Natural killer cell treated with Interleukin-12 subunit alpha and Interleukin-12 subunit beta and Interleukin-15 and Interleukin-18, amount 100 ng/mL, for 72 hours (primary cell): Measurements from ENCODE around the gene NEDD4L. TPM values are rescaled to one million over a fixed set of nuclear protein-coding genes. Genes with fewer than 3 reads are reported as not detected.

Source experiments
- ATAC-seq, 2 donors: fragments of 150-1000 bp; cut with Tn5 transposase in 1 of 2; sonication (Bioruptor Pico), chemical (Tn5 transposase) in 1 of 2; 2 replicates each; pipeline ENCODE4 v1.10.0; 2021
- DNase-seq: peaks from one replicate; pipeline ENCODE4 v3.0.0; 2022; ENCODE audit warnings: low spot score
- H3K27ac Mint-ChIP-seq, 2 donors: 1 replicate in 1 of 2; 2 replicates in 1 of 2; pipeline ENCODE4 v1.8.0; 2022; ENCODE audit warnings: mixed read lengths in 2 of 2, mild to moderate bottlenecking in 1 of 2, moderate library complexity in 1 of 2
- H3K27me3 Mint-ChIP-seq, 2 donors: 1 replicate in 1 of 2; 2 replicates in 1 of 2; pipeline ENCODE4 v1.8.0; 2022; ENCODE audit warnings: mixed read lengths in 2 of 2
- H3K36me3 Mint-ChIP-seq: one replicate; pipeline ENCODE4 v1.8.0; 2022; ENCODE audit warnings: mixed read lengths
- H3K4me1 Mint-ChIP-seq, 2 donors: 1 replicate in 1 of 2; 2 replicates in 1 of 2; pipeline ENCODE4 v1.8.0; 2022; ENCODE audit warnings: low read depth in 2 of 2, mixed read lengths in 2 of 2, mild to moderate bottlenecking in 1 of 2
- H3K4me3 Mint-ChIP-seq: one replicate; pipeline ENCODE4 v1.8.0; 2022; ENCODE audit warnings: mixed read lengths
- H3K9me3 Mint-ChIP-seq: 2 replicates; pipeline ENCODE4 v1.8.0; 2022; ENCODE audit warnings: mixed read lengths
- total RNA-seq, 2 donors: library from RNA; stranded (reverse); gene quantifications; one replicate each; pipeline ENCODE4 v1.2.3, GENCODE V29; 2022

NEDD4L gene
- total RNA-seq, 2 donors from 2014 or later: 8.6 to 16.5 TPM

DNA sequence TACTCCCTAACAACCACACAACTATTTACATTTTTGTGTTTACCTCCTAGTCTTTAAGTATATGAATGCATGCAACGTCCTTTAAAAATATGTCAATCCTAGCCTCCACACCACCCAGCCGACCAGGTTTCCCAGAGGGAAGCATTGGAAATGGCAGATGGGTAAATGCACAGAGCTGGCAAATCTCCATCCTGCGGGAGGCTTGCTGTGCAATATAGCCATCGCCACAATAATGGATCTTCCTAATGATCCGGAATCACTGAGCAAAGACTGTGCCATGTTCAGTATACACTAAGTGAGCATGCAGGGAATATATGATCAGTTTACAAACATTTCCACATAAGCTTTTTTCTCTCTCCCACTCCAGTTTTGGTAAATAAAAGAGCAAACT lies 131.8 kb downstream of the NEDD4L start:
- H3K4me3 Mint-ChIP-seq: no peak overlapping the region
- peaks cover 0 to 2% of the 10 kb centered on the region in 2 donors for H3K27me3 Mint-ChIP-seq
- no peak overlapping the region for H3K27ac Mint-ChIP-seq
- no peaks in the 10 kb centered on the region for H3K36me3 Mint-ChIP-seq
- DNase-seq (no peak), ATAC-seq (no peak)
- H3K9me3 Mint-ChIP-seq: no peaks in the 10 kb centered on the region
- no peaks in the 10 kb centered on the region for H3K4me1 Mint-ChIP-seq

DNA sequence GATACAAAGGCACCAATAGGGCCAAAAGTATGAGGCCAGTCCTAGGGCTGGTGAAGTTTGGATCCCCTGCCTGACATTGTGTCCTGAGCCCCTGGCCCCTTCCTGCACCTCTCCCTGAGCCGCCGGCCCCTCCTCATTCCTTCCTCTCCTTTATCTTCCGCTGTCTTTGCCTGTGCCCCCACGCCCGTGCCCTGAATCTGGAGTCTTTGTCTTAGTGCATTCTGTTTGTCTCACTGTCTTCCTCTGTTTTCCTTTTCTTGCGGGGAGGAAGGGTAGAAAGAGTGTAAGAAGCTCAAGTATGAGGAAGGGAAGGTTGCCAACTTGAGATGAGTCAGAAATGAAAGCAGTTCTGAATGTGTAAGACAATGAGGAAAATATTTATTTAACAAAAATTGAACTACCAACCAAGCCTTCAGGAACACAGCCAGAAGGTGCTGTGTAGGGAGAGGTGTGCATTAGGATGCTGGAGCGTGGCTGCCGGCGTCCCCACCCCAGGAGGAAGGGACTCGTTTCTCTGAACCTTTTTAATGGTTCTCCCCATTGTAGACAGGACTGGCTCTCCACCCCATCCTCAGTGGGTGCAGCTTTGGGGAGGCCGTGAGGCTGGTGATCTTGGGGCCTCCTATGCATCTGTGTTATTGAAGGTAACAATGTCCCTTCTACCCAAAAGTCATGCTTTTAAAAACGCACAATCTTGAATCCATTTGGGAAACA lies 133.1 kb downstream of the NEDD4L start:
- no peaks in the 10 kb centered on the region for H3K36me3 Mint-ChIP-seq
- H3K4me1 Mint-ChIP-seq: no peaks in the 10 kb centered on the region
- DNase-seq: no peak
- no peak for ATAC-seq
- H3K9me3 Mint-ChIP-seq: no peaks in the 10 kb centered on the region
- peaks cover 0 to 2% of the 10 kb centered on the region in 2 donors for H3K27me3 Mint-ChIP-seq
- no peak overlapping the region for H3K4me3 Mint-ChIP-seq
- no peak overlapping the region for H3K27ac Mint-ChIP-seq

DNA sequence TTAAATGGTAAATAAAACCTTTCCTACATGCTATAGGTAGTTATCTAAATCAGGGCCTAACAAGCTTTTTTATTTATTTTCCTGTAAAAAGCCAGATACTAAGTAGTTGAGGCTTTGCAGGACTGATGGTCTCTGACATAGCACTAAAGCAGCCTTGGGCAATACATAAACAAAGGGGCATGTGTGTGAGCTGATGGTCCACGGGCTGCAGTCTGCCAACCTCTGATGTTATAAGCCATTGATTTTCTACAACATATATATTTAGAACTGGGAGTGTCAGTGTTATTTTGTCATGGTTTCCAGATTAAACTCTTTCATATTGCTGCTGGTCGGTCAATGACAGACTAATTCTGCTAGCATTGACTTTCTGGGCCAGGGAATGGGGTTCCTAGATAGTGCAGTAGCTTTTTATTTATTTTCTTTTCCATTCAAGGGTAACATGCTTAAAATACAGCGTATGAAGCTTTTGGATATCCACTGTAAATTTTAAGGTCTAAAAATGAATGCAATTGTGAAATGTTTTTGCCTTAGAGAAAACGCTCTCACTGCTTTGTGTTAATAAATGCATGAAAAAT lies 134.0 kb downstream of the NEDD4L start:
- ATAC-seq: no peak

DNA sequence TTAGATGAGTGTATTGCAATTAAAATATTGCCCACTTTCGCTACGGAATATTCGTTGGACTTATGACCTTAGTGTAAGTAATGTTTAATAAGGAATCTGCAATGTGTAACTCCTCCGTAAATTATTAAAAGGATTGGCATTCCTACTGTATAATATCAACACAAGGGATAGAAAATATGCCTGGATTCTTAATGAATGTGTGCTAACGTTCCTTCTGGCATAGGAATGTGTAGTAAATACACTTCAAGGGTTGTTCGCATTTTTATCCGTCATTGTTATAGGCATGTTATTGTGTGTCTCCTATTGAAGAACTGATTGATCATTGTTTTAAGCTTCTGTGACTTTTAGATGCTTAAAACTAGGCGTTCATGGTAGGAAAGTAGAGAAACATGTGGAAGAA lies 134.5 kb downstream of the NEDD4L start:
- Mint-ChIP-seq H3K27ac (no peak overlapping the region), H3K9me3 (no peaks in the 10 kb centered on the region), H3K4me1 (no peaks in the 10 kb centered on the region), H3K4me3 (no peak overlapping the region), H3K36me3 (no peaks in the 10 kb centered on the region), H3K27me3 (peaks cover 0 to 2% of the 10 kb centered on the region in 2 donors)
- no peak for ATAC-seq
- no peak for DNase-seq

More for the DNA sequence above, 134.0 kb downstream of the NEDD4L start:
- peaks cover 0 to 2% of the 10 kb centered on the region in 2 donors for H3K27me3 Mint-ChIP-seq
- DNase-seq: no peak
- no peaks in the 10 kb centered on the region for H3K9me3 Mint-ChIP-seq
- no peak overlapping the region for H3K4me3 Mint-ChIP-seq
- no peaks in the 10 kb centered on the region for H3K36me3 Mint-ChIP-seq
- no peaks in the 10 kb centered on the region for H3K4me1 Mint-ChIP-seq
- no peak overlapping the region for H3K27ac Mint-ChIP-seq

GRCh38 chr18:58180172-58180571 lies 136.1 kb downstream of the NEDD4L start:
- peaks cover 0 to 2% of the 10 kb centered on the region in 2 donors for H3K27me3 Mint-ChIP-seq
- DNase-seq: no peak
- H3K4me3 Mint-ChIP-seq: no peak overlapping the region
- H3K9me3 Mint-ChIP-seq: no peaks in the 10 kb centered on the region
- H3K27ac Mint-ChIP-seq: no peak overlapping the region
- no peaks in the 10 kb centered on the region for H3K4me1 Mint-ChIP-seq
- no peaks in the 10 kb centered on the region for H3K36me3 Mint-ChIP-seq
- peak in 1 of 2 donors; percentile 29 for ATAC-seq

GRCh38 chr18:58180738-58181353 lies 136.8 kb downstream of the NEDD4L start:
- ATAC-seq (no peak), DNase-seq (no peak)
- Mint-ChIP-seq H3K27me3 (peaks cover 0 to 2% of the 10 kb centered on the region in 2 donors), H3K36me3 (no peaks in the 10 kb centered on the region), H3K4me1 (no peaks in the 10 kb centered on the region), H3K9me3 (no peaks in the 10 kb centered on the region), H3K4me3 (no peak overlapping the region), H3K27ac (no peak overlapping the region)

DNA sequence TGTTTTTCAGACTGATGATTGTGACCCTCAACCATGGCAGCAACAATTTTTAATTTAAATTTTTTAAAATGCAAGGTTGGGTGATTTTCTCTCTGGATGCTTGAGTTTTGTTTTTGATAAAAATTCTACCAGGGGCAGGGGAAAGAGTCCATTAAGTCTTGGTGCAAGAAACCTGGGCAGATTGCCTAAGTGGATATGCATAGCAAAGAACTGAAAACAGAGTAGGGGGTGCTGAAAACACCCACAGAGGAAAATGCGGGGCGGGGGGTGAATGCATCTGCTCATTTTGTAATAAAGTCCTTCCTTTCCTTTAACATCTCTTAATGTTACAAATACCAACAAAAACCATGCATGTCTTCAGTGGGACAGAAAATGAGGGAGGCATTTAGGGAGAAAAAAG lies 138.0 kb downstream of the NEDD4L start:
- H3K36me3 Mint-ChIP-seq: no peaks in the 10 kb centered on the region
- DNase-seq: no peak
- H3K27ac Mint-ChIP-seq: no peak overlapping the region
- H3K4me3 Mint-ChIP-seq: no peak overlapping the region
- no peaks in the 10 kb centered on the region for H3K4me1 Mint-ChIP-seq
- ATAC-seq: no peak
- no peaks in the 10 kb centered on the region for H3K9me3 Mint-ChIP-seq
- H3K27me3 Mint-ChIP-seq: peaks cover 0 to 2% of the 10 kb centered on the region in 2 donors

DNA sequence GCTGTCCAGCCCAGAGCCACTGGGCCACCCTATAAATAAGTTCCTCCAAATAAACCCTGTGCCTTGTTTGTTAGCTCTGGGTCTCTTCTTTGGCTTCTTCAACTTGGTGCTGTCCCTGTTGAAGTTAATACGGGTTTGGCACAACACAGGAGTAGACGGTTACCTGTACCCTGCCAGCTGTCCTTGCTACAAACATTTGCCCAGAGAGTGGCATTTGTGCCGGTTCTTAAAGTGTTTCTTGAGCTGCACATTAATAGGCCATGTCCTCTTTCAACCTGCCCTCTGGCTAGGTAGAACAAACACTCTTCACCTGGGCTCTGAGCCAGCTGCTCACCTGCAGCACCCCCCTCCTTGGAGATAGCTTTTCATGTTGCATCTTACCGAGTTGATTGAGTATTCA lies 139.2 kb downstream of the NEDD4L start:
- H3K4me1 Mint-ChIP-seq: no peaks in the 10 kb centered on the region
- ATAC-seq (no peak), DNase-seq (no peak)
- H3K9me3 Mint-ChIP-seq: no peaks in the 10 kb centered on the region
- H3K4me3 Mint-ChIP-seq: no peak overlapping the region
- H3K27me3 Mint-ChIP-seq: no peaks in the 10 kb centered on the region
- no peaks in the 10 kb centered on the region for H3K36me3 Mint-ChIP-seq
- H3K27ac Mint-ChIP-seq: no peak overlapping the region

DNA sequence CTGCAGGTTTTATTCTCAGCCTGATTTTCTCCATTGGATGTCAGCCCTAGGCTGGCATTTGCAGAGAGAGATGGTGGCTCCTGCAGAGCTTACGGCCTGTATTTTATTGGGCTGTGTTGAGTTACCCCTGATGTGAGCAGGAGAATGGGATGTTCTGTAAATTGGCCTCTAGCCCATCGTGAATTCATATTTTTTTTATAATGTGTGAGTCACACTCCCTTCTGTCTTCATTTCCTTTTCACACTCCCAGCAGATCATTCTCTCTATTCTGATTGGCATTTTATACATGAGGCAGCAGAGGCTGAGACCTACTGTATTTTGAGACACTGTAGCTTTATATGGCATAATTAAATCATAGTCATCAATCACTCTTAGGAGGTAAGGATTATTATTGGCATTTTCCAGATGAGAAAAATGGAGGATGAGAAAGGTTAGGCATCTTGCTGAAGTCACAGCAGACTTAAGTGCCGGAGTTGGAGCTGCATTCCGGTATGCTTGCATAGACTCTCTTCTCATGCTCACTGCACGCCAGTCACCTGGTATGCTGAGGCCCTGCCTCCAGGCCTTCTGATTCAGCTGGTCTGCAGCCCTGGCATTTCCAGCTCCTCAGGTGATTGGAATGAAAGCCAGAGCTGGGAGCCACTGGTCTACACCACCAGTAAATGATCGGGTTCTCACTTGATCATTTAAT lies 142.4 kb downstream of the NEDD4L start:
- H3K27me3 Mint-ChIP-seq: no peaks in the 10 kb centered on the region
- H3K4me3 Mint-ChIP-seq: no peak overlapping the region
- no peak for ATAC-seq

GRCh38 chr18:58187674-58188073 lies 143.6 kb downstream of the NEDD4L start:
- H3K27ac Mint-ChIP-seq: no peak overlapping the region
- no peaks in the 10 kb centered on the region for H3K9me3 Mint-ChIP-seq
- DNase-seq (no peak), ATAC-seq (no peak)
- H3K36me3 Mint-ChIP-seq: no peaks in the 10 kb centered on the region
- no peaks in the 10 kb centered on the region for H3K27me3 Mint-ChIP-seq
- H3K4me1 Mint-ChIP-seq: no peaks in the 10 kb centered on the region
- H3K4me3 Mint-ChIP-seq: no peak overlapping the region

More for the DNA sequence above, 142.4 kb downstream of the NEDD4L start:
- no peak overlapping the region for H3K27ac Mint-ChIP-seq
- no peaks in the 10 kb centered on the region for H3K36me3 Mint-ChIP-seq
- H3K4me1 Mint-ChIP-seq: no peaks in the 10 kb centered on the region
- DNase-seq: no peak
- no peaks in the 10 kb centered on the region for H3K9me3 Mint-ChIP-seq

GRCh38 chr18:58188996-58189395 lies 145.0 kb downstream of the NEDD4L start:
- Mint-ChIP-seq H3K36me3 (no peaks in the 10 kb centered on the region), H3K27ac (no peak overlapping the region), H3K27me3 (peaks cover 6 to 8% of the 10 kb centered on the region in 2 donors), H3K9me3 (no peaks in the 10 kb centered on the region), H3K4me1 (no peaks in the 10 kb centered on the region), H3K4me3 (no peak overlapping the region)
- DNase-seq: no peak
- no peak for ATAC-seq

- H3K9me3 Mint-ChIP-seq: no peaks in the 10 kb centered on the region
- H3K36me3 Mint-ChIP-seq: no peaks in the 10 kb centered on the region
- peaks cover 17 to 21% of the 10 kb centered on the region in 2 donors for H3K27me3 Mint-ChIP-seq
- H3K4me1 Mint-ChIP-seq: peaks cover 0 to 3% of the 10 kb centered on the region in 2 donors
- H3K27ac Mint-ChIP-seq: no peak overlapping the region
- no peak overlapping the region for H3K4me3 Mint-ChIP-seq
- ATAC-seq (no peak), DNase-seq (no peak)
Observed at GRCh38 chr18:58190842-58191530, 147.0 kb downstream of the NEDD4L start.

GRCh38 chr18:58191626-58192025 lies 147.6 kb downstream of the NEDD4L start:
- Mint-ChIP-seq H3K9me3 (no peaks in the 10 kb centered on the region), H3K4me1 (peaks cover 0 to 3% of the 10 kb centered on the region in 2 donors), H3K4me3 (no peak overlapping the region), H3K27ac (no peak overlapping the region), H3K36me3 (no peaks in the 10 kb centered on the region), H3K27me3 (peaks cover 18 to 28% of the 10 kb centered on the region in 2 donors)
- ATAC-seq: no peak
- no peak for DNase-seq
